ENCODE data around the gene SLC4A3.

Gene SLC4A3

GRCh38 chr2:219684721-219685689 lies 57.6 kb downstream of the SLC4A3 start:
- DNase-seq = peak; percentile 75

- DNase-seq = no peak
Observed at GRCh38 chr2:219687272-219687671, 59.8 kb downstream of the SLC4A3 start.

GRCh38 chr2:219687882-219688559 lies 60.6 kb downstream of the SLC4A3 start:
- DNase-seq = no peak

GRCh38 chr2:219688560-219689445 lies 61.4 kb downstream of the SLC4A3 start:
- no peak for DNase-seq

GRCh38 chr2:219689676-219690628 lies 62.5 kb downstream of the SLC4A3 start:
- DNase-seq = peak; percentile 62

- DNase-seq = no peak
Observed at GRCh38 chr2:219691571-219691970, 64.1 kb downstream of the SLC4A3 start.

Data from activated CD4-positive, alpha-beta T cell treated with anti-CD3 and anti-CD28 coated beads for 48 hours (primary cell).